ENCODE measurements around the gene GHRHR.

DNA sequence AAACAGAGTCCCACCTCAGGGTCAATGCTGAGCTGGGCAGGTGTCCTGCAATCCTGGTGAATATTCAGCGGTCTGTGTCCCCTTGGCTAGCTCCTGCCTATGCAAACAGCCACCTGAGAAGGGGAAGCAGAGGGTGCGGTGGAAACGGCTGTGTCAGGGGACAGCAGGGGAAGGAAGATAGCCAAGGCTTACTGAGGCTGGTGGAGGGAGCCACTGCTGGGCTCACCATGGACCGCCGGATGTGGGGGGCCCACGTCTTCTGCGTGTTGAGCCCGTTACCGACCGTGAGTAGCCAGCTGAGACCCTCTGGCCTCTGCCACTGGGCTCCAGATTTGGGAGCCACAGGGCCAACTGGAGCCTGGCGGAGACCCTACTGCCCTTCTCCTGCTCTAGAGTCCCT is at the start of gene GHRHR:
- TF ChIP-seq, protein P1, sequence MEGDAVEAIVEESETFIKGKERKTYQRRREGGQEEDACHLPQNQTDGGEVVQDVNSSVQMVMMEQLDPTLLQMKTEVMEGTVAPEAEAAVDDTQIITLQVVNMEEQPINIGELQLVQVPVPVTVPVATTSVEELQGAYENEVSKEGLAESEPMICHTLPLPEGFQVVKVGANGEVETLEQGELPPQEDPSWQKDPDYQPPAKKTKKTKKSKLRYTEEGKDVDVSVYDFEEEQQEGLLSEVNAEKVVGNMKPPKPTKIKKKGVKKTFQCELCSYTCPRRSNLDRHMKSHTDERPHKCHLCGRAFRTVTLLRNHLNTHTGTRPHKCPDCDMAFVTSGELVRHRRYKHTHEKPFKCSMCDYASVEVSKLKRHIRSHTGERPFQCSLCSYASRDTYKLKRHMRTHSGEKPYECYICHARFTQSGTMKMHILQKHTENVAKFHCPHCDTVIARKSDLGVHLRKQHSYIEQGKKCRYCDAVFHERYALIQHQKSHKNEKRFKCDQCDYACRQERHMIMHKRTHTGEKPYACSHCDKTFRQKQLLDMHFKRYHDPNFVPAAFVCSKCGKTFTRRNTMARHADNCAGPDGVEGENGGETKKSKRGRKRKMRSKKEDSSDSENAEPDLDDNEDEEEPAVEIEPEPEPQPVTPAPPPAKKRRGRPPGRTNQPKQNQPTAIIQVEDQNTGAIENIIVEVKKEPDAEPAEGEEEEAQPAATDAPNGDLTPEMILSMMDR (IDR thresholded peaks at IDR 0.05): no peak
- no peak for TF ChIP-seq POLR2A (IDR thresholded peaks at IDR 0.05)

Data from heart left ventricle (tissue), 13 donors.